ENCODE results near the gene LOXL1. TPM values are rescaled to one million over a fixed set of nuclear protein-coding genes. Genes with fewer than 3 reads are reported as not detected.

The LOXL1 gene
- total RNA-seq, 1 donor from 2014 or later, result 5.3 TPM

- no peak for DNase-seq (ENCODE audit: low read depth)
- no peaks in the 10 kb centered on the region for H3K27me3 ChIP-seq (ENCODE audit: control insufficient read depth, insufficient read depth, low read length)
- H3K4me3 ChIP-seq (ENCODE audit: low read depth, low read length), result peak overlapping the region; percentile 53
- TF ChIP-seq, protein P1, sequence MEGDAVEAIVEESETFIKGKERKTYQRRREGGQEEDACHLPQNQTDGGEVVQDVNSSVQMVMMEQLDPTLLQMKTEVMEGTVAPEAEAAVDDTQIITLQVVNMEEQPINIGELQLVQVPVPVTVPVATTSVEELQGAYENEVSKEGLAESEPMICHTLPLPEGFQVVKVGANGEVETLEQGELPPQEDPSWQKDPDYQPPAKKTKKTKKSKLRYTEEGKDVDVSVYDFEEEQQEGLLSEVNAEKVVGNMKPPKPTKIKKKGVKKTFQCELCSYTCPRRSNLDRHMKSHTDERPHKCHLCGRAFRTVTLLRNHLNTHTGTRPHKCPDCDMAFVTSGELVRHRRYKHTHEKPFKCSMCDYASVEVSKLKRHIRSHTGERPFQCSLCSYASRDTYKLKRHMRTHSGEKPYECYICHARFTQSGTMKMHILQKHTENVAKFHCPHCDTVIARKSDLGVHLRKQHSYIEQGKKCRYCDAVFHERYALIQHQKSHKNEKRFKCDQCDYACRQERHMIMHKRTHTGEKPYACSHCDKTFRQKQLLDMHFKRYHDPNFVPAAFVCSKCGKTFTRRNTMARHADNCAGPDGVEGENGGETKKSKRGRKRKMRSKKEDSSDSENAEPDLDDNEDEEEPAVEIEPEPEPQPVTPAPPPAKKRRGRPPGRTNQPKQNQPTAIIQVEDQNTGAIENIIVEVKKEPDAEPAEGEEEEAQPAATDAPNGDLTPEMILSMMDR (IDR thresholded peaks at IDR 0.05; ENCODE audit: insufficient read depth, low read length, severe bottlenecking), result no peak
- no peak for FAIRE-seq
- H3K36me3 ChIP-seq (ENCODE audit: control insufficient read depth, insufficient read depth, low read length), result no peaks in the 10 kb centered on the region
Measured at GRCh38 chr15:73928241-73928579, 1.9 kb downstream of the LOXL1 start.

- H3K27me3 ChIP-seq (ENCODE audit: control insufficient read depth, insufficient read depth, low read length), result no peaks in the 10 kb centered on the region
Measured at GRCh38 chr15:73928971-73929627, 2.8 kb downstream of the LOXL1 start.

GRCh38 chr15:73930371-73930770 lies 4.1 kb downstream of the LOXL1 start:
- Histone ChIP-seq H3K36me3 (ENCODE audit: control insufficient read depth, insufficient read depth, low read length) (no peaks in the 10 kb centered on the region), H3K27me3 (ENCODE audit: control insufficient read depth, insufficient read depth, low read length) (no peaks in the 10 kb centered on the region), H3K4me3 (ENCODE audit: low read depth, low read length) (no peak overlapping the region)
- TF ChIP-seq, protein P1 (IDR thresholded peaks at IDR 0.05; ENCODE audit: insufficient read depth, low read length, severe bottlenecking), result no peak
- FAIRE-seq (peak; percentile 32), DNase-seq (ENCODE audit: low read depth) (no peak)

More at GRCh38 chr15:73928971-73929627, 2.8 kb downstream of the LOXL1 start:
- Histone ChIP-seq H3K36me3 (ENCODE audit: control insufficient read depth, insufficient read depth, low read length) (no peaks in the 10 kb centered on the region), H3K4me3 (ENCODE audit: low read depth, low read length) (no peak overlapping the region)
- peak; percentile 75 for FAIRE-seq
- TF ChIP-seq, protein P1 (IDR thresholded peaks at IDR 0.05; ENCODE audit: insufficient read depth, low read length, severe bottlenecking), result no peak
- no peak for DNase-seq (ENCODE audit: low read depth)

- Histone ChIP-seq H3K27me3 (ENCODE audit: control insufficient read depth, insufficient read depth, low read length) (no peaks in the 10 kb centered on the region), H3K4me3 (ENCODE audit: low read depth, low read length) (no peak overlapping the region), H3K36me3 (ENCODE audit: control insufficient read depth, insufficient read depth, low read length) (no peaks in the 10 kb centered on the region)
- FAIRE-seq (no peak), DNase-seq (ENCODE audit: low read depth) (no peak)
- TF ChIP-seq, protein P1 (IDR thresholded peaks at IDR 0.05; ENCODE audit: insufficient read depth, low read length, severe bottlenecking), result no peak
Measured at GRCh38 chr15:73930790-73931281, 4.6 kb downstream of the LOXL1 start.

DNA sequence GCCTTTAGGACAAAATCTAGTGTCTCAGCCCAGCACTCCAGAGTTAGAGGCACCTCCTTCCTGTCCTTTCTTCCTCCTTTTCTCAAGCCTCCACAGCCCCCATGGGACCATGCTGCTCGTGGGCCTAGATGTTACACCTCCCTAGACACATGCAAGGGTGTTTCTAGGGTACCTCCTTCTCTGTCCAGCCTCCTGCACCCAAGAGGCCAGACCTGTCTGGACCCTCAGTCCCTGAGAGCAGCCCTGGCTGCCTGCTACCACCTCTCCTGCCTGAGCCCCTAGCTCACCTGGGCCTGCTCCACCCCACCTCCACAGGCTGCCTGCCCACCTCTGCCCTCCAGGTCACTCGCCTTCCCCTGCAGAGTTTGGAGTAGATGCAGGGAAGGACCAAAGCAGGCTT lies 5.2 kb downstream of the LOXL1 start:
- DNase-seq (ENCODE audit: low read depth), result no peak
- no peak overlapping the region for H3K4me3 ChIP-seq (ENCODE audit: low read depth, low read length)
- FAIRE-seq, result no peak
- H3K36me3 ChIP-seq (ENCODE audit: control insufficient read depth, insufficient read depth, low read length), result no peaks in the 10 kb centered on the region
- TF ChIP-seq, protein P1 (IDR thresholded peaks at IDR 0.05; ENCODE audit: insufficient read depth, low read length, severe bottlenecking), result no peak
- H3K27me3 ChIP-seq (ENCODE audit: control insufficient read depth, insufficient read depth, low read length), result no peaks in the 10 kb centered on the region
